MCF 10A (cell line): ENCODE results near the gene RAPGEF1. TPM values are rescaled to one million over a fixed set of nuclear protein-coding genes. Genes with fewer than 3 reads are reported as not detected.

ENCODE experiments used
- BruUV-seq: library from RNA; stranded (reverse); fragments of 400-500 nt; replicated peaks from 2 replicates; lab custom pipeline; 2021; lab: Mats Ljungman, UMichigan
- CTCF ChIA-PET: fragments of 300-600 bp; sonication (Branson Sonifier 250); formaldehyde crosslinking; extraction: SDS; loops from one replicate; lab custom pipeline; 2021; ENCODE audit warnings: antibody characterized with exemption, inconsistent platforms; lab: Yijun Ruan, JAX
- POLR2A ChIA-PET: fragments of 300-600, 350-650 bp; sonication (Branson Sonifier 250); formaldehyde crosslinking; extraction: SDS; loops from one replicate; lab custom pipeline; 2020; ENCODE audit warnings: antibody characterized with exemption, inconsistent platforms; lab: Yijun Ruan, JAX
- DNase-seq: peaks from one replicate; pipeline ENCODE4 v3.0.0-alpha.2; 2018; ENCODE audit not compliant: unreplicated experiment
- H3K27ac Mint-ChIP-seq: one replicate; pipeline ENCODE4 v1.8.0; 2022; ENCODE audit warnings: mild to moderate bottlenecking, low read depth, mixed read lengths; ENCODE audit not compliant: unreplicated experiment
- H3K27me3 Mint-ChIP-seq: one replicate; pipeline ENCODE4 v1.8.0; 2022; ENCODE audit warnings: mixed read lengths; ENCODE audit not compliant: insufficient read depth, unreplicated experiment
- H3K36me3 Mint-ChIP-seq: one replicate; pipeline ENCODE4 v1.8.0; 2022; ENCODE audit warnings: mild to moderate bottlenecking, moderate library complexity, mixed read lengths; ENCODE audit not compliant: insufficient read depth, unreplicated experiment
- H3K4me1 Mint-ChIP-seq: one replicate; pipeline ENCODE4 v1.8.0; 2022; ENCODE audit warnings: mixed read lengths; ENCODE audit not compliant: insufficient read depth, unreplicated experiment
- H3K4me3 Mint-ChIP-seq: one replicate; pipeline ENCODE4 v1.8.0; 2022; ENCODE audit warnings: mild to moderate bottlenecking, moderate library complexity, mixed read lengths; ENCODE audit not compliant: unreplicated experiment
- H3K9me3 Mint-ChIP-seq: one replicate; pipeline ENCODE4 v1.8.0; 2022; ENCODE audit warnings: mixed read lengths; ENCODE audit not compliant: unreplicated experiment
- intact Hi-C: fragments of 100-400 bp; cut with micrococcal nuclease; formaldehyde crosslinking; loops from 2 replicates; pipeline ENCODE4 v1.14.1; 2022
- total RNA-seq: library from RNA; stranded (reverse); gene quantifications from 2 replicates; pipeline ENCODE4 v1.2.3, GENCODE V29; 2022
- TF ChIP-seq, protein P1 (sequence below): fragments of 200-600 bp; IDR thresholded peaks from one replicate; pipeline ENCODE4 v1.8.0; 2022; ENCODE audit warnings: antibody characterized with exemption, mild to moderate bottlenecking; ENCODE audit not compliant: unreplicated experiment

Gene RAPGEF1
- total RNA-seq, 1 experiment from 2014 or later: 55.4 TPM

DNA sequence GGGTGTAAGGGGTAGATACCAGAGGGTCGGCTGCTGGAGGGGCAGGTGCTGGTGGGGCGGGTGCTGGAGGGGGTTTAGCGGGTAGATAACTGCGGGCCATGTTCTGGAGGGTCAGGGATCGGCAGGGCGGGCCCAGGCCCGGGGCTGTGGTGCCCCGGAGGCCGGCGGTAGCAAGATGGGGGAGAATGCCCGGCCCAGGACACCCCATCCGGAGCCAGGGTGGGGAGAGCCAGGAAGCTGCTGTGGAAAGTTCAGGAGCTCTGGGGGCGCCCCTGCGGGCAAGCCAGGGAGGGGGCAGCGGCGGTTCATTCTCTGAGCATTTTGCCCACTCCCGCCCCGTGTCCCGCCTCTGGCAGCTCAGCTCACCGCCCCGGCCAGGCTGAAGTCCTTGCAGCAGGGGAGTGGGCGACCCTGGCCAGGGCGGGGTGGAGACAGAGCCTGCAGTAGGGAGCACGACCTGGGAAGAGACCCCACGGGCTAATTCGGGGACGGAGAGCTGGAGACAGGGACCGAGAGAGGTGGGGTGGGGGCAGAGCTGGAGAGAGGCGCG lies 194.0 kb downstream of the RAPGEF1 start:
- no TSS peak for BruUV-seq
- Mint-ChIP-seq H3K36me3 (no peaks in the 10 kb centered on the region), H3K4me1 (peaks cover 6% of the 10 kb centered on the region), H3K27me3 (peaks cover 41% of the 10 kb centered on the region), H3K4me3 (no peak overlapping the region), H3K27ac (no peak overlapping the region), H3K9me3 (peaks cover 15% of the 10 kb centered on the region)
- no peak for DNase-seq
- ChIA-PET CTCF (interaction anchor here (0.6 to 1.5 kb wide), 3 partner anchors 46 to 217 kb away, joined by 3 to 5 read pairs (median 3); no protein-coding TSS in a partner anchor), POLR2A (no interaction called here)
- TF ChIP-seq, protein P1, sequence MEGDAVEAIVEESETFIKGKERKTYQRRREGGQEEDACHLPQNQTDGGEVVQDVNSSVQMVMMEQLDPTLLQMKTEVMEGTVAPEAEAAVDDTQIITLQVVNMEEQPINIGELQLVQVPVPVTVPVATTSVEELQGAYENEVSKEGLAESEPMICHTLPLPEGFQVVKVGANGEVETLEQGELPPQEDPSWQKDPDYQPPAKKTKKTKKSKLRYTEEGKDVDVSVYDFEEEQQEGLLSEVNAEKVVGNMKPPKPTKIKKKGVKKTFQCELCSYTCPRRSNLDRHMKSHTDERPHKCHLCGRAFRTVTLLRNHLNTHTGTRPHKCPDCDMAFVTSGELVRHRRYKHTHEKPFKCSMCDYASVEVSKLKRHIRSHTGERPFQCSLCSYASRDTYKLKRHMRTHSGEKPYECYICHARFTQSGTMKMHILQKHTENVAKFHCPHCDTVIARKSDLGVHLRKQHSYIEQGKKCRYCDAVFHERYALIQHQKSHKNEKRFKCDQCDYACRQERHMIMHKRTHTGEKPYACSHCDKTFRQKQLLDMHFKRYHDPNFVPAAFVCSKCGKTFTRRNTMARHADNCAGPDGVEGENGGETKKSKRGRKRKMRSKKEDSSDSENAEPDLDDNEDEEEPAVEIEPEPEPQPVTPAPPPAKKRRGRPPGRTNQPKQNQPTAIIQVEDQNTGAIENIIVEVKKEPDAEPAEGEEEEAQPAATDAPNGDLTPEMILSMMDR: no peak
- intact Hi-C loops: no loop called here

DNA sequence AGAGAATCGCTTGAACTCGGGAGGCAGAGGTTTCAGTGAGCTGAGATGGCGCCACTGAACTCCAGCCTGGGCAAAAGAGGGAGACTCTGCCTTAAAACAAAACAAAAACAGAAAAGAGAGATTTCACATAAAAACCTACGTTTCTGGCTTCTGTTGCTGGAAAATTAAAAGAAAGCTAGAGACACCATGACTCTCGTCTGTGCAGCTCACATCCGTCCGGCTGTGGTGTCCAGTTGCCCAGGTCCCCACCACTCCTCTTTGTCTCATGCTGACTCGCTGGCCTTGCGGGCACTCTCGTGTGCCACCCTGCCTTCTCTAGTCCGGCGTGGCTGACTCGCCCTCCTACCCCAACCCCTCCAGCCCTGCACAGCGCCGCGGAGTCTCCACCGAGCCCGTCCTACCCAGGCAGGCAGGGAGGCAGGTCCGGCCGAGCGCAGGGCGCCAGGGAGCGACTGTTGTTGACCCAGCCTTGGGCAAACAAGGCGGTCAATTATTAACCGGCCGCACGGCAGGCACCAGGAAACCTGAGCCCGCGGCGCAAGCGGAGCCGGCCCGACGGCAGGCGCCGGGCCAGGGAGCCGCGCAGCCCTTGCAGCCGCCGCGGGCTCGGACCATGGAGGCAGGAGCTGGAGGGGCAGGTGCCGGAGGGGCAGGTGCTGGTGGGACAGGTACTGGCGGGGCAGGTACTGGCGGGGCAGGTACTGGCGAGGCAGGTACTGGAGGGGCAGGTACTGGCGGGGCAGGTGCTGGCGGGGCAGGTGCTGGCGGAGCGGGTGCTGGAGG lies 194.7 kb downstream of the RAPGEF1 start, which contains the start of gene PRRT1B:
Gene PRRT1B, plus strand, starts transcription at position 521 of the 783 bp plus-strand sequence. Its CDS starts 93 bp downstream, at position 614.
- Mint-ChIP-seq H3K4me3 (no peak within 1 kb of the TSS), H3K4me1 (peaks cover 6% of the 10 kb centered on the region), H3K27ac (no peak within 1 kb of the TSS), H3K27me3 (peaks cover 35% of the 10 kb centered on the region), H3K9me3 (peaks cover 15% of the 10 kb centered on the region), H3K36me3 (no peaks in the 10 kb centered on the region)
- BruUV-seq: no TSS peak
- CTCF ChIA-PET: interaction anchor here (0.7 to 1.5 kb wide), 3 partner anchors 46 to 218 kb away, joined by 3 read pairs; no protein-coding TSS in a partner anchor
- intact Hi-C loops: no loop called here
- DNase-seq: no peak
- POLR2A ChIA-PET: no interaction called here
- TF ChIP-seq, protein P1: no peak

DNA sequence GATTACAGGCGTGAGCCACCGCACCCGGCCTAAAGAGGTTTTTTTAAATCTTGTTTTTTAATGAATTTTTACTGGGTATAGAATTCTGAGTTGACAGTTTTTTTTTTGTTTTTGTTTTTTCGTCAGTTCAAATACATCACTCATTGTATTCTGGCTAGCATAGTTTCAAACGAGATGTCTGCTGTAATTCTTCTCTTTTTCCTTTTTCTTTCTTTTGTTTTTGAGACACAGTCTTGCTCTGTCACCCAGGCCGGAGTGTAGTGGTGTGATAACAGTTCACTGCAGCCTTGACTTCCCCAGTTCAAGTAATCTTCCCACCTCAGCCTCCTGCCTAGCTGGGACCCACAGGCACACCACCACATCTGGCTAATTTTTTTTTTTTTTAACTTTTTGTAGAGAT lies 196.7 kb downstream of the RAPGEF1 start:
- DNase-seq: no peak
- Mint-ChIP-seq H3K4me3 (no peak overlapping the region), H3K27me3 (peaks cover 14% of the 10 kb centered on the region), H3K27ac (no peak overlapping the region), H3K4me1 (peaks cover 3% of the 10 kb centered on the region), H3K36me3 (no peaks in the 10 kb centered on the region), H3K9me3 (peaks cover 15% of the 10 kb centered on the region)
- BruUV-seq: no TSS peak
- TF ChIP-seq, protein P1: no peak
- POLR2A ChIA-PET: interaction anchor here (0.7 kb wide), 1 partner anchor 66 kb away, joined by 3 read pairs; no protein-coding TSS in a partner anchor
- CTCF ChIA-PET: interaction anchor here (0.7 kb wide), 1 partner anchor 95 kb away, joined by 3 read pairs; no protein-coding TSS in a partner anchor
- intact Hi-C loops: no loop called here
